ENCODE data around the gene GNAS.
"Not testable (repeated sequence)": the region's sequence is repeated elsewhere in the genome, so short reads cannot be mapped to it uniquely, and the experiment has no call there.

Gene GNAS

DNA sequence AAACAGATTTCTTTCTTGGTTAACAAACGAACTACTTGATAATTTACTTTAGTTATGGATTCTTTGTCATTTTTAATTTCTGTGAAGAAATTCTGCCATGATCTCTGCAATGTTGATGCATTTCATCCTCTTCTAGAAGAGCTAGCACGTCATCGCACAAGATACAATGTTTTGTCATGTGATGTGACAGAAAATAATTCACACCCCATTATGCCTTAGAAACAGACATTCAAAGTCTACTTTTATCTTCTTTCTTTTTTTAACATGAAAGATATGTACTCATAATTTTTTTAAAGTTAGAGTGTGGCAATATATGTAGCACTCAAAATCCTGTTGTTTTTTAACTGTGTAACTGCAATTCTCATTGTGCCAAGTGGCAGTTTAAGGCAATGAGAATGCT is 89.0 kb downstream of the GNAS start:
- no peak for DNase-seq

DNA sequence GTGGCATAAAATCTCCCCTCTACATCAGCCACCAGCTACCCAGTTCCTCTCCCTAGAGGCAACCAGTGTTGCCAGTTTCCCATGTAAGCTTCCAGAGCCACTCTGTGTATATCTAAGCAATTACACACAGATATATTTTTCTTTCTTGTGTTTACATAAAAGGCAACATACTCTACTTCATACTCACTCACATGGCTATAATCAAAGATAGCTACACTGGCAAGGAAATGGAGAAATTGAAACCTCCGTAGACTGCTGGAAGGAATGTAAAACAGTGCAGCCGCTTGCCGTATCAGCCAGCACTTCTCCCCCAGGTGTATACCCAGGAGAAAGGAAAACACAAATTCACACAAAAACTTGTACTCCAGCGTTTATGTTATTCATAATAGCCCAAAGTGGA is 90.0 kb downstream of the GNAS start:
- DNase-seq = no peak

DNA sequence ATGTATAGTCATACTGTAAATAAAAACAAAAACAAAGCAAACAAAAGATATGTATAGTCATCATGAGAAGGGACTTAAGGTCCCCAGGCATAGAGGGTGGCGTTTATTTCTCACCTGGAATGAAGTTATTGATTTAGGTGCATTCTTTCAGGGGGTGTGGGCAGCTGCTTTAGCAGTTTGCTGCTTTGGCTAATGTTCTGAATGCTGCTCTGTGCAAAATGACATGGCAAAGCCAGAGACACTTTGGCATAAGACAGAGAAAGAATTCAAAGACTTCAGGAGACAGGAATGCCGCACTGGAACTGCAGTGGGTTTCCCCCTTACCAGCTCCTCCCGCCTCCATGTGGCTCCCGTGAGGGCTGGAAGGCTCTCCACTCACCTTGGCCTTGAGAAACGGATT is 92.1 kb downstream of the GNAS start:
- no peak for DNase-seq

DNA sequence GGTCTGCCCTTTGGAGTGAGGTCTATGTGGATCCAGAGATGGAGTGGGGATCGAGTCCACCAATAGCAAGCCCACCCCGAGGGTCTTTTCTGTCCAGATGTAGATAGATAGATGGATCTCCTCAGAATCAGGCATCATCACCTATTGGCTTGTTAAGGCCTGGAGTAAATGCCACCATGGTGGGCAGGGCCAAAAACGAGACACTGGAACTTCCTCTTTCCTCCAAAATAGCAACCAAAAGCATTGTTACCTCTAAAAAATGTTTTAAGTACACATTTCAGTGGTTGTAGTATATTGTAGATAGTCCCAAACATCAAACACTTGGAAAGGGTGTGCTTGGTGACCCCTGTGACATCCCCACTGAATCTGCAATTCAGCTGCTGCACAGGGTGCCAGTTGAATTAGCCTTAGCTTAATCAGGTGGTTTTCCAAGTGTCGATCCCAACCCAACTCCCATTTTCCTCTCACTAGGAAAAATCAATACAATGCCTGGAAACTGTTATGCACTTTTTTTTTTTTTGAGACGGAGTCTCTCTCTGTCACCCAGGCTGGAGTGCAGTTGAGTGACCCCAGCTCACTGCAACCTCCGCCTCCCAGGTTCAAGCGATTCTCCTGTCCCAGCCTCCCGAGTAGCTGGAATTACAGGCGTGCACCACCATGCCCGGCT is 93.6 kb downstream of the GNAS start:
- no peak for DNase-seq

DNA sequence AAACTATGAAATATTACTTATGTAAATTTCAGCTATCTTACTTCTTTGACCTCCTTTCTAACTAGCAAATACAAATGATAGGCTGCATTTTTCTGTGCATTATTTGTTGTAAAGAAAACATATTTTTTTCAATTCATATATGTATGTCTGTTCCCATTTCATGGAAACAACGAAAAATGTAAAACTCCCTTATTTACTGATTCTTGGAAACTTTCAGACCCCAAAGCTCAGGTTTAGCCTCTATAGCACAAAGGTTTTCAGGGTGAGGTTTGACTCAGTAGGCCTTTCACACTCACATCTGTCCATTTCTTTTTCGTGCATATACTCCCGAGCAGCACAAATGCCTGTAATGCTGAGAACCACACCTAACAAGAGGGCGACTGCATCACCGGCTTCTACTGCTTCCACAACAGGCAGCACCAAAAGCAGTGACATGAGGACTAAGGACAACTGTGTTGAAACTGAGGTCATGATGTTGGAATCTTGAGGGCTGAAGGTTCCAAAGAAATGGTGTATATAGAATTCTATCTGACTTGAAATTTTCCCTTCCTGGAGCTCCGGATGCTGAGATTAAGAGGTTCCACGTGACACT is 95.4 kb downstream of the GNAS start:
- not testable (repeated sequence) for DNase-seq

DNA sequence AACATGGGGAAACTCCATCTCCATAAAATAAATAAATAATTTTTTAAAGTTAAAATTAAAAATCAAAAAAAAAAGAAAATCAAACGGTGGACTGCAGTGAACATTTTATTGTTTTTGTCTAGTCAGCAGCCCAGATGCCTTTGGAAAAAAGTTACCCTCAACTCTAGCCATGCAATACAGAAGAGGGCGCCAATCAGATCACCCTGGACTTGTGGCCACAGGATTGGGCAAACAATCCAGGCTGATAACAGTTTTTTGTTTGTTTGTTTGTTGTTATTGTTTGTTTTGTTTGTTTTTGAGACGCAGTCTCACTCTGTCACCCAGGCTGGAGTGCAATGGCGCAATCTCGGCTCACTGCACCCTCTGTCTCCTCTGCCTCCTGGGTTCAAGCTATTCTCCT is 98.1 kb downstream of the GNAS start:
- no peak for DNase-seq

DNA sequence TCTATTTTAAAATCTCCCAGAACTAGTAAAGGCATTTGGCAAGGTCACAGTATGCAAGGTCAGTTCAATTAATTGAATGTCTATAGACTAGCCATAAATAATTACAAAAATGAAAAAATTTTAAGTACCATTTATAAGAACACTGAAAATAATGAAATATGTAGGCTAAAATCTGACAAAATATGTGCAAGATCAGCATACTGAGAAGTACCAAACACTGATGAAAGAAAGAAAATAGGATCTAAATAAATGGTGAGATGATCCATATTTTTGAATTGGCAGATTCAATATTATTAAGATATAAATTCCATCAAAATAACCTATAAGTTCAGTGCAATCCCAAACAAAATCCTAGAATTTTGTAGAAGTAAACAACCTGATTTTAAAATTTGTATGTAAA is 100.5 kb downstream of the GNAS start:
- DNase-seq = no peak

DNA sequence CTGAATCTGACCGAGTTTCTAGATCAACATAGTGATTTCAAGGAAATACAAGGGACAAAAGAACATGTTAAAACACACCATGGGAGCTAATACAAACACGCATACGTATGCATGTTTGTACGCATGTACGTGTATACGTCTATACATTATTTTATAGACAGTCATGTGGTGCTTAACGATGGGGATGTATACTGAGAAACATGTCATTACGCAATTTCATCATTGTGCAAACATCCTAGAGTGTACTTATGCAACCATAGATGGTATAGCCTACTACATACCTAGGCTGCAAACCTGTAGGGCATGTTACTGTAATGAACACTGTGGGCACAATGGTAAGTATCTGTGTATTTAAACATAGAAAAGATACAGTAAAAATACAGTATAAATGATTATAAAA is 103.6 kb downstream of the GNAS start:
- DNase-seq = no peak

DNA sequence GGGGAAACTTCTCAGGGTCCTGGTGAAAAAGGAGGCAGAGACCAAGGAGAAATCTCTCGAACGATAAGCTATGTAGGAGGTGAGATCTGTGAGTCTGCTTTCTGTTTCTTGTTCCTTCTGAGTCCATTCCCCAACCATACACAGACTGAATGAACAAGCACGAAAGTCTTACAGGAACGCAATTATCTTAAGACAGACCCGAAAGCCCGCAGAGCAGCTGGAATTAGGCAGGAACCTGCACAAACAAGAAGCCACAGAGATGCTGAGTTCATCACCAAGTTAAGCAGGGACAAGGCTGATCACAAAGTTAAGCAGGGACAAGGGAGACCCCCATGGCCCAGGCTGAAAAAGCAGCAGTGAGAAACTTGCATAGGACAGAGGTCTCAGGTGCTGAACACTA is 107.1 kb downstream of the GNAS start:
- DNase-seq = no peak
